Stimulated activated CD4-positive, alpha-beta T cell treated with anti-CD3 and anti-CD28 coated beads, Interleukin-2, amount 100 ng/mL, for 4 hours (primary cell): Measurements from ENCODE around the gene SLC6A13.

ENCODE experiments used
- DNase-seq: peaks from one replicate; pipeline ENCODE4 v3.0.0-alpha.2; 2020; ENCODE audit warnings: low read depth

Gene SLC6A13

DNA sequence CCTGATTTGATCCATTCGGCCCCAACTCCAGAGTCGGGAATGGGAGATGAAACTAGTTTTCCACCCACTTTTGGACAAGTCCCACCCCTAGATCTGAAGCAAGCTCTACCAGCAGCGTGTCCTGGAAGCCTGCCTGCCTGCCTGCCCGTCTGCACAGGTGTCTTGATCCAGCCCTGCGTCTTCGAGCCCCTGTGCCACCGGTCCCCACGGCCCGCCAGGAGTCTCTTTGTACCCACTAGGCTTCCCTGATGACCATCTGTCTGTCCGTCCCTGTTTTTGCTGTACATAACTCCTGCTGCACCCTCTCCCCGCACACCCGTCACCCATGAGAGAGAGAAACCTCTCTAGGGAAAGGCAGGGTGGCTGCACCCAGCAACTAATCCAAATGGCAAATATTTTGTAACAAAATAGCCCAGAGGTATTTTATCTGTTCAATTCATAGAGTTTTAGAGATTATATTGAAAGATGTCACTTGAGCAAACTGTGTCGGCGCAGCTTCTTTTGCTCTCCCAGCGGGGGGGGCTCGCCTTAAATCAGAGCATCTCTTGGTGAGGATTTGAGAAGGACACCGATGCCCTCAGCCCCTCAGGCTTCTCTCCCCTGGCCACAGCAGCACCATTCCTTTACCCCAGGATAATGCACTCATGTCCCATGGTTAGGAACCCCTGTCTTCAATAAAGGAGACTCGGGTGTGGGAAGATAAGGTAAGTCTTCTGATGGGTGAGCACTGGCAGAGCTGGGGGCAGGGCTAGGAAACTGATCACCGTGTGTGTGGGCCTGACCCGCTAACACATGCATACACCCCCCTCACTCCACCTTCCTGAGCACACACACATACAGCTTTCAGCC, 84.4 kb downstream of the SLC6A13 start:
- no peak for DNase-seq

DNA sequence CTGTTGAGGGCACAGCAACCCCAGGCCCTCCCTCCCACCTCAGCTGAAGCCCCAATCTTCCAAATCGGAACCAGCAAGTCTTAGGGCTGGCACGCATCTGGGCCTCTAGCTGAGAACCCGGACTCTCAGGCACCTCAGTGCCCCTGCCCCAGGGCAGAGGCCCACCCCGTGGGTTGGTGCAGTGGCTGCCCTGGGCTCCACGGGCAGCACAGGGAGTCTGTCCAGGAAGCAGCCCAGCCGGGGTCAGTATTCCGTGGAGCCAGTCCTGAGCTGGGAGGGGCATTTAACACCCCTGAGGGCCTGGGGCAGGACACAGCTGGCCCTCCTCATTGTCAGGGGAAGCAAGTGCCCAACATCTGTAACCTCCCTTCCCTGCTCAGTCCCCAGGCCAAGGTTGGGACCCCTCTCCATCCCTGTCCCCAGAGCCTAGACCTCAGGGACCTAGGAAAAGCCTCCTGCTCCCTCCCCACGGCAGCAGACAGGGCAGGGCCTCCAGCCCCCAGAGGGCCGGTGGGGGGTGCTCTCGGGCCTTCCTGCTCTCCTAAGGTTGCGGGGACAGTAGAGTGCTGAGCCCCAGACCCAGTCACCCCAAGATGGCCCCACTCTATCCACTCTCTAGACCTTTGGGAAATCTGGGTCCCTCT, 85.2 kb downstream of the SLC6A13 start:
- DNase-seq: no peak

DNA sequence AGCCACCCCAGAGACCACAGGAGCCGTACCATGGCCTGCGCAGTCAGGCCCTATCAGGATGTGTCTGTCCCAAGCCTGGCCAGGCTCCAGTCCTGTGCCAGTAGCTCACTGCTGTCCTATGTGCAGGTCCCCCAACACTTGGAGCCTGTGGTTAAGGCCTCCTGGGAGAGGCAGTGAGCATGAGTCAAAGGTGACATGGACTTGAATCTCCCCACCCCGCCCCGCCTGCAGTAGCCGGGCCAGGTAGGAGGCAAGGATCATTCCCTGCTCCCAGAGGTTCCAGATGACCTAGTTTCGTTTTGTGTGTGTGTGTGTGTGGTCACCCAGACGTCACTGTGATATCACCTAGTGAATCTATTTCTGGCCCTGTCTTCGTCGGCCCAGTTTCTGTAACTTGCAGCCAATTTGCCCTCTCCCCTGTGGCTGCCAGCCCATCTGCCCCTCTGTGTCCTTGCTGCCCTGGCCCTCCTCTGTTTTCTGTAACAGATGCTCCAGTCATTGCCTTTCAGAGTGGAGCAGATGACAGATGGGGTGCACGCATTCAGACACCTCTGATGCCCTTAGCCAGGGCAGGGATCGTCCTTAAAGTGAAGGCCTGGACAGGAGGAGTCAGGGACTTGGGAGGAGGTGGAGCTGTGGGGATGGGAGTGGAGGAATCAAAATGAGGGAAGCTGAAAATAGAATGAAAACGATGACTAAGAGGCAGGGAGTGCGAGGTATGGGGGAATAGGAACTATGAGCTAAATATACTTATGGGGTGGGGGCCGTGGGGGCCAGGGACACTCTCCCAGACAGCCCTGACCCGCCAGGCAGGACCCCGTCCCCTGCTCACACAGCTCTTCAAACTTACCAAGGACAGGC, 86.1 kb downstream of the SLC6A13 start:
- no peak for DNase-seq

DNA sequence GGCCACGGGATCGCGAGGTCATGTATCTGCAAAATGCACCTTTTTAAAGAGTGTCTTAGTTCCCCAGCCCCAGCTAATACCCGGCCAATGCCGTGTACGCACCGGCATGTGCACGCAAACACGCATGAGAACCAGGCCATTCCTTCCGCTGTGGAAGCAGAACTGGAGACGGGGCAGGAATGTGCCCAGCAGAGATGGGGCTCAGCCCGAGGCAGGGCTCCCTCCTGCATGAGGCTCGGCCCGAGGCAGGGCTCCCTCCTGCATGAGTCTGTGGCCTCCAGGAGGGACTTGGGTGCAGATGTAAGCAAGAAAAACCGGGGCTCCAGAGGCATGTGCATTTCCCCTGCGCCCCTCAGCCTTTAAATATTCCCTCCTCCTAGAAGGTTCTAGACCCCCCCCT, 86.9 kb downstream of the SLC6A13 start:
- DNase-seq: no peak

DNA sequence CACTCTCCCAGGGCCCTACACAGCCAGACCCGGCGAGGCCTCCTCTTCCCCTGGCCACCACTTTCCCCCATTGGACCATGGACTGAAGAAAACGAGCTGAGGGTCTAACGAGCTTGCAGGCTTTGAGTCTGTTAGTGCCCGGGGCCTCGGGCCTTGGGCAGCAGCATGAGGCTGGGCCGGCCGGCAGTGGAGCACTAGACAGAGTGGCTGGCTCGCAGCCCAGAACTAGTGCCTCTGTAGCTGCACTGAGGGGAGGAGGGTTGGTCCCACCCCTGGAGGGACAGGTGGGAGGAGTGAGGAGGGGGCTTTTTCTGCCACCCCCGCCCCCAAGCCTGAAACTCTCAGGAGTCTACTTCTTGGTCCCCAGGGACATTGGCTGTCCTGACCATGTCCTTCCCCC, 87.4 kb downstream of the SLC6A13 start:
- no peak for DNase-seq

DNA sequence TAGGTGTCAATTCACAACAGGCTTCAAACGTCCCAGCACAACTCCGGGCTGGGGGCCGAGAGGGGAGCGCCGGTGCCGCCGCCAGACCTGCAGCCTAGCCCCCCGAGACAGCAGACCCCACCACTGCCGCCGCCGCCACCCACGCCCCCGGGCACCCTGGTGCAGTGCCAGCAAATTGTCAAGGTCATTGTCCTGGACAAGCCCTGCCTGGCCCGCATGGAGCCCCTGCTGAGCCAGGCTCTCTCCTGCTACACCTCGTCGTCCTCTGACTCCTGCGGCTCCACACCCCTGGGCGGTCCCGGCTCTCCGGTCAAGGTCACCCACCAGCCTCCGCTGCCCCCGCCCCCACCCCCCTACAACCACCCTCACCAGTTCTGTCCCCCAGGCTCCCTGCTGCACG, 88.0 kb downstream of the SLC6A13 start:
- DNase-seq: no peak

DNA sequence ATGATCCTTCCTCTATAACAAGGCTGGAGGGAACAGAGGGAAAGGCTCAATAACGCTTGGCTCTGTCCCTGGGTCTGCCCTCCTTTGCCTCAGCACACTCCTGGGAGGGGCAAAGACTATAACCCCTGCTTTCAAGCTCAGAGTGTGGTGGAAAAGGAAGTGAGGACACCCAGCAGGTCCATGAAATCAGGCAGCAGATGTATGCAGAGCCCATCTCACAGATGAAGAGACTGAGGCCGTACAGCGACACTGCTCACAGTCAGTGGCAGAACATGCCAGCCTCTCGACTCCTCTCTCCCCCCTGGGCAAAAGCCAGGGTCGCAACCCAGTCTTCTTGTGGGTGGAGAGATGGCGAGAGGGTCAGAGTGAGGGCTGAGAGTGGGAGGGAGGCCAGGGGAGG, 88.5 kb downstream of the SLC6A13 start:
- no peak for DNase-seq

DNA sequence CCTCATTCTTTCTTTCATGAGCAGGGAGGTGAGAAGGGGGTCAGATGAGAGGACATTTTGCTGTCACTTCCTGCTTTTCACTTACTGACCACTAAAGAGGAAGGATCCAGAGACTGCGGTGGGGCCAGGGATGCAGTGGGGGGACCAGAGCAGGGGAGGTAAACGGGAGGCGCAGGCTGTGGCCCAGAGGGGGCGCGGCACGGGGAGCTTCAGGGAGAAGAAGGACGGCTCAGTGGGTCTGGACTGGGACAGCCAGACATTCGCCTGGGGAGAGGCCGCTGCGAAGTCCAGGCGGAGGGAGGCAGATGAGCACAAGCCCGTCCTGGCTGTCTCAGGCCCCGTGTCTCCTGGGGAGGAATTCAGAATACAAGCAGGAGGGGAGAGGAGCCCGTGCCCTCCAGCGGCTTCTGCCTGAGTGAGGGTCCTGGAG, 89.9 kb downstream of the SLC6A13 start:
- DNase-seq: no peak

DNA sequence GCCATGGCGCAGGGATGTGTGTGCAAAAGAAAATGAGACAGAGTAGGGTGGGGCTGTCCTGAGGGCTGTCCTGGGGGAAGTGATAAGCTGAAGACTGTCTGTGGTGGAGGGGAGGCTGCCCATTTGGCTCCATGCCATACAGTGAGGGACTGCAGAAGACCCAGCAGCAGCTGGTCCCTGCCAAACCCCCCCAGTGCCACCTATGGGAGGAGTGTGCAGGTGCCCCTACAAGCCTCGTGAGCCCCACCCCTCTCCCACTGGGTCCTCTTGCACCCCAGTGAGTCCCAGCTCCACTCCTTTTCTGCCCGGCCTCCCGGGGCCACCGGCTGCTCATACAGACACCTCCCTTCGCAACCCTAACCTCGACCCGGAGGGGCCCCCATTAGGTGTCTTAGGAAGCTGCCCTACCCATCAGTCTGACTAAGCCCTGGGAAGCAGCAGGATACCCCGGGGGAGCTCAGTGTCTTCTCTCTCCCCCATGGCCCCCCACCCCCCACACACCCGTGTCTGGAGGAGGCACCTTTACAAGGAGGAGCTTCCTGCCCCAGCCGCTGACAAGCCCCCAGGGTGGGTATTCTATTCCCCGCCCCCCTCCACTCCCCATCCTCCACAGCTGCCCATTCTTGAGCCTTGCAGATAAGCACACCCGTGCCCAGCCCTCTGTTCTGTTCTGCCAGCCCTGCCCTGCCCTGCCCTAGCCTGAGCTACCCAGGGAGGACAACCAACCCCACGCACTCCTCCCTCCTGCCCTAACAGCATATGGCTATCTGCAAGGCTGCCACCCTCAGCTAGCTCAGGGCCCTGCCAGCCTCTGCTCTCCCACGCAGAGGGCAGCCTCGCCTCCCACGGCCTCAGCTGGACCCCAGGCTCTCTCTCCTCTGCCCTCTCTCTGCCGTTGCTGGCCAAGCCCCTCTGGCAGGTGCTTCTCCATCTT, 90.6 kb downstream of the SLC6A13 start:
- DNase-seq: no peak

DNA sequence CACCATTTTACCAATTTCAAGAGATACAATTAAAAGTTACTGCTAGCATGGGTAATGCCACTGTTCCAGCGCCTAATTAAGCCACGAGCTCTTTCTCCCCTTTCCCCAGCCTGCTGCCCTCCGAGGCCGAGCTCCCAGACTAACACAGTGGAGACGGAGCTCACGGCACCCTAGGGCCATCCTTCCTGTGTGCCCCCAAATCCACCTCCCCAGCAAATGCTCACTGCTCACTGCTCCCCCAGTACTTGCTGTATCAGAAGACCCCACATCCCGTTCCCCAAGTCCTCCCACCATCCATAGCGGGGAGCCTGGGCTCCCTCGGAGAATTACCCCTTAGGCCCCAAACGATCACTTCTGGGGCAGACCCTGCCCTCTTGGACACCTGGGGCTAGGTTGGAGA, 91.4 kb downstream of the SLC6A13 start:
- DNase-seq: no peak
